ENCODE data around the gene CTBP2.

CTBP2 gene

DNA sequence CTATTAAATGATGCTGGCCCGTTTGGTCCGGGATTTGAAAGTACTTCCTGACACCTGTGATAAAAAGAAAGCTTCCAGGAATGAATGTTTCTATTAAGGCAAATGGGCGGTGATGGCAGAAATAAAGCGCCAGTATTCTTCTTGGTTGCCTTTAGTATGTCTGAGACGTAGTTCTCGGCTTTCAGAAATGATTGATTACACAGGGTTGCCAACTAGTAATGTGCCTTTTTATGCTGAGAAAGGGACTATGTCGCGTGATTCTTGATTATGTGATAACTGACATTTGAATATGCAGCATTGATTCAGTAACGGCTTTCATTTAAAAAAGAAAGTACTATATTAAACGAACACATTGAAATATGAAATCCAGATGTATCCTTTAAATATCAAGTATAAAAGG lies 204.5 kb downstream of the CTBP2 start:
- H3K9me3 ChIP-seq (ENCODE audit: control insufficient read depth in 1 of 2, low read length in 2 of 2), result no peaks in the 10 kb centered on the region
- no peaks in the 10 kb centered on the region for H3K36me3 ChIP-seq (ENCODE audit: control insufficient read depth in 1 of 2, insufficient read depth in 2 of 2, low read length in 2 of 2)
- H3K27me3 ChIP-seq (ENCODE audit: low read depth, low read length), result no peaks in the 10 kb centered on the region
- H3K4me3 ChIP-seq (ENCODE audit: low read depth in 1 of 2, low read length in 2 of 2), result no peak overlapping the region
- no peak overlapping the region for H3K27ac ChIP-seq (ENCODE audit: low read length)
- H3K4me1 ChIP-seq (ENCODE audit: control insufficient read depth in 1 of 2, insufficient read depth in 2 of 2, low read length in 2 of 2), result peaks cover 0 to 8% of the 10 kb centered on the region in 2 donors

DNA sequence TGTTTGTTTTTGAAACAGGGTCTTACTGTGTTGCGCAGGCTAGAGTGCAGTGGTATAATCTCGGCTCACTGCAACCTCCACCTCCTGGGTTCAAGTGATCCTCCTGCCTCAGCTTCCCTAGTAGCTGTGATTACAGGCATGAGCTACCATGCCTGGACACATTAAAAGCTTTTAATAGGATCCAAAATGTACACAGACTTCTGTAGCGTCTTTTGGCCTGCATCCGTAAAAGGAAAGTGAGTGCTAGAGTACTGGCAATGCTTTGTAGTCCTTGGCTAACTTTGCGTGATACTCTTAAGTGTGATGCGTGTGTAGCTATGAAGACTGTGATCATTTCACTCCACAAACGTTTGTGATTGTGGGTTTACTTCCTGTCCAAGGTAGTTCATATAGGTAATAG lies 205.1 kb downstream of the CTBP2 start:
- no peaks in the 10 kb centered on the region for H3K27me3 ChIP-seq (ENCODE audit: low read depth, low read length)
- H3K27ac ChIP-seq (ENCODE audit: low read length), result no peak overlapping the region
- H3K4me1 ChIP-seq (ENCODE audit: control insufficient read depth in 1 of 2, insufficient read depth in 2 of 2, low read length in 2 of 2), result peaks cover 0 to 12% of the 10 kb centered on the region in 2 donors
- H3K9me3 ChIP-seq (ENCODE audit: control insufficient read depth in 1 of 2, low read length in 2 of 2), result no peaks in the 10 kb centered on the region
- H3K4me3 ChIP-seq (ENCODE audit: low read depth in 1 of 2, low read length in 2 of 2), result no peak overlapping the region
- H3K36me3 ChIP-seq (ENCODE audit: control insufficient read depth in 1 of 2, insufficient read depth in 2 of 2, low read length in 2 of 2), result no peaks in the 10 kb centered on the region

DNA sequence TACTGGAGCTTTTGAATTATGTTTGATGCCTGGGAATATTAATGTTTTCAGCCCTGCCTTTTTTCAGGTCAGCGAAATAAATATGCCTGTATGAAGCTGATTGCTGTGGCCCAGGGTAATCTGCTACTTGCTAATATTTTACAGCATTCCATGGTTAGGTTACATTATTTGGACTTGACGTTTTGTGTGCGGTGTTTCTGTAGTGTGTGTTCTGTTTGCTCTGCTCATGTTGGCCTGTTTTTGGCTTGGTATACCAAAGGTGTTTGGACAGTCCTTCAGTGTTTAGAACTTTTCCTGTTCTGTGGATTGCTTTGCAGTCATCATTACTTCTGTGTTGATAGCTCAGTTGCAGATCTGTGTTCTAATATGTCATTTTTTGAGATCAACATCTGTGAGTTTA lies 206.9 kb downstream of the CTBP2 start:
- no peak overlapping the region for H3K4me3 ChIP-seq (ENCODE audit: low read depth in 1 of 2, low read length in 2 of 2)
- H3K4me1 ChIP-seq (ENCODE audit: control insufficient read depth in 1 of 2, insufficient read depth in 2 of 2, low read length in 2 of 2), result peaks cover 0 to 12% of the 10 kb centered on the region in 2 donors
- H3K9me3 ChIP-seq (ENCODE audit: control insufficient read depth in 1 of 2, low read length in 2 of 2), result no peaks in the 10 kb centered on the region
- H3K36me3 ChIP-seq (ENCODE audit: control insufficient read depth in 1 of 2, insufficient read depth in 2 of 2, low read length in 2 of 2), result peaks cover 0 to 5% of the 10 kb centered on the region in 2 donors
- no peak overlapping the region for H3K27ac ChIP-seq (ENCODE audit: low read length)
- no peaks in the 10 kb centered on the region for H3K27me3 ChIP-seq (ENCODE audit: low read depth, low read length)

DNA sequence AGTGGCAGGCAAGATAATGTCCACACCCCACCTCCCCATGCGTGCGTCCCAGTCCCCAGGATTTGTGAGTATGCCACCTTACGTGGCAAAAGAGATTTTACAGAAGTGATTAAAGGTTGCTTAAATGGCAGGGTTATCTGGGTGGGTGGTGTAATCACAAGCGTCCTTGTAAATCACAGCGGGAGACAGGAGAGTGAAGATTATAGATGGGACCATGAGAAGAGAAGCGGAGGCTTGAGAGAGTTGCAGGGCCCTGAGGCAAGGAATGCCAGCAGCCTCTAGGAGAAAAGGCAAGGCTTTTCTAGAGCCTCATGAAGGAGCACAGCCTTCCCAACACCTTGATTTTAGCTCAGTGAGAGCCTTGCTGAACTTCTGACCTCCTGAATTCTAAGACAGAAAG lies 208.2 kb downstream of the CTBP2 start:
- Histone ChIP-seq H3K27ac (ENCODE audit: low read length) (no peak overlapping the region), H3K27me3 (ENCODE audit: low read depth, low read length) (no peaks in the 10 kb centered on the region), H3K4me3 (ENCODE audit: low read depth in 1 of 2, low read length in 2 of 2) (no peak overlapping the region), H3K9me3 (ENCODE audit: control insufficient read depth in 1 of 2, low read length in 2 of 2) (no peaks in the 10 kb centered on the region), H3K4me1 (ENCODE audit: control insufficient read depth in 1 of 2, insufficient read depth in 2 of 2, low read length in 2 of 2) (peaks cover 0 to 21% of the 10 kb centered on the region in 2 donors), H3K36me3 (ENCODE audit: control insufficient read depth in 1 of 2, insufficient read depth in 2 of 2, low read length in 2 of 2) (peaks cover 0 to 5% of the 10 kb centered on the region in 2 donors)

DNA sequence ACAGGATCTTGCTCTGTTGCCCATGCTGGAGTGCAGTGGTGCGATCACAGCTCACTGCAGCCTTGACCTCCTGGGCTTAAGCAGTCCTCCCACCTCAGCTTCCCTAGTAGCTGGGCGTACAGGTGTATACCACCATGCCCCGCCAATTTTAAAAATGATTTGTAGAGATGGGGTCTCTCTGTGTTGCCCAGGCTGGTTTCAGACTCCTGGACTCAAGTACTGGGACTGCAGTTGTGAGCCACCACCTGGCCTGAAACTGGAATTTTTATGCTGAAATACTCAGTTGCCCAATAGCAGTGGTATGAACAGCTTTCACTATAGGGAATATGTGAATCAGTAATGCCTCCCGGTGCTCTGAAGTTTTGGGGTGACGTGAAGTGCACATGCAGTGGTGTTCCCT lies 210.8 kb downstream of the CTBP2 start:
- Histone ChIP-seq H3K36me3 (ENCODE audit: control insufficient read depth in 1 of 2, insufficient read depth in 2 of 2, low read length in 2 of 2) (peaks cover 0 to 5% of the 10 kb centered on the region in 2 donors), H3K27ac (ENCODE audit: low read length) (no peak overlapping the region), H3K9me3 (ENCODE audit: control insufficient read depth in 1 of 2, low read length in 2 of 2) (no peaks in the 10 kb centered on the region), H3K4me1 (ENCODE audit: control insufficient read depth in 1 of 2, insufficient read depth in 2 of 2, low read length in 2 of 2) (peaks cover 4 to 34% of the 10 kb centered on the region in 2 donors), H3K27me3 (ENCODE audit: low read depth, low read length) (no peaks in the 10 kb centered on the region), H3K4me3 (ENCODE audit: low read depth in 1 of 2, low read length in 2 of 2) (no peak overlapping the region)

DNA sequence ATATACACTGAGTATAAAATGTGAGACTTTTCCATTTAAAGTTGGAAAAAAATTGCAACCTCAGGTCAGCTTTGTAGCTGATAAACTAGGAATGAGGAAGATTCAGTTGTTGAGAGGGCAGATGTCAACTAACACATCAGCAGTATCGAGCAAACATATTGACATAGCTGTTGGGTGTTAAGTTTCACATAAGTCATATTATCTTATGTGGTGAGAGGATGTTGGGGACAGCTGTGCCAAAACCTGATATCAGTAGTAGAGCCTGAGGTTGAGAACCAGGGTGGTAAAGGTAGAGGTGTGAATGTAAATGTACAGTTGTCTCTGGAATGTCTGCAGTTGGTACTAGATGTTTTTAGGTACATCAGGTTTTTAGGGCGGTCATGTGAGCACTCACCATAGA lies 213.4 kb downstream of the CTBP2 start:
- H3K27ac ChIP-seq (ENCODE audit: low read length), result no peak overlapping the region
- peaks cover 0 to 5% of the 10 kb centered on the region in 2 donors for H3K36me3 ChIP-seq (ENCODE audit: control insufficient read depth in 1 of 2, insufficient read depth in 2 of 2, low read length in 2 of 2)
- H3K4me1 ChIP-seq (ENCODE audit: control insufficient read depth in 1 of 2, insufficient read depth in 2 of 2, low read length in 2 of 2), result peaks cover 4 to 50% of the 10 kb centered on the region in 2 donors
- no peaks in the 10 kb centered on the region for H3K27me3 ChIP-seq (ENCODE audit: low read depth, low read length)
- no peak overlapping the region for H3K4me3 ChIP-seq (ENCODE audit: low read depth in 1 of 2, low read length in 2 of 2)
- no peaks in the 10 kb centered on the region for H3K9me3 ChIP-seq (ENCODE audit: control insufficient read depth in 1 of 2, low read length in 2 of 2)

DNA sequence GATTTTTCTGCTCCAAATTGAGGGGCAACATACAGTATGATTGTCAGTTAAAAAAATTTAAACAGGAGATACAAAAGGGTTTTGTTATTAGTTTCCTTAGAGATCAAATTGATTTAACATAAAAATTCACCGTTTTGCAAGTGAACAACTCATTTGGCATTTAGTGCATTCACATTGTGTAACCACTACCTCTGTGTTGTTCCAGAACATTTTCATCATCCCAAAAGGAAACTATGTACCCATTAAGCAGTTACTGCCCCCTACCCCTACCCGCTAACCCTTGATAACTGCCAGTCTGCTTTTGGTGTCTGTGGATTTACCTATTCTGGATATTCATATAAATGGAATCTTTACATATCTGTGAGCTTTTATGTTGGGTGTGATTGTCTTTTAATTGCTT lies 215.4 kb downstream of the CTBP2 start:
- Histone ChIP-seq H3K4me3 (ENCODE audit: low read depth in 1 of 2, low read length in 2 of 2) (no peak overlapping the region), H3K9me3 (ENCODE audit: control insufficient read depth in 1 of 2, low read length in 2 of 2) (no peaks in the 10 kb centered on the region), H3K4me1 (ENCODE audit: control insufficient read depth in 1 of 2, insufficient read depth in 2 of 2, low read length in 2 of 2) (peaks cover 4 to 51% of the 10 kb centered on the region in 2 donors), H3K36me3 (ENCODE audit: control insufficient read depth in 1 of 2, insufficient read depth in 2 of 2, low read length in 2 of 2) (peaks cover 0 to 5% of the 10 kb centered on the region in 2 donors), H3K27ac (ENCODE audit: low read length) (no peak overlapping the region), H3K27me3 (ENCODE audit: low read depth, low read length) (no peaks in the 10 kb centered on the region)

DNA sequence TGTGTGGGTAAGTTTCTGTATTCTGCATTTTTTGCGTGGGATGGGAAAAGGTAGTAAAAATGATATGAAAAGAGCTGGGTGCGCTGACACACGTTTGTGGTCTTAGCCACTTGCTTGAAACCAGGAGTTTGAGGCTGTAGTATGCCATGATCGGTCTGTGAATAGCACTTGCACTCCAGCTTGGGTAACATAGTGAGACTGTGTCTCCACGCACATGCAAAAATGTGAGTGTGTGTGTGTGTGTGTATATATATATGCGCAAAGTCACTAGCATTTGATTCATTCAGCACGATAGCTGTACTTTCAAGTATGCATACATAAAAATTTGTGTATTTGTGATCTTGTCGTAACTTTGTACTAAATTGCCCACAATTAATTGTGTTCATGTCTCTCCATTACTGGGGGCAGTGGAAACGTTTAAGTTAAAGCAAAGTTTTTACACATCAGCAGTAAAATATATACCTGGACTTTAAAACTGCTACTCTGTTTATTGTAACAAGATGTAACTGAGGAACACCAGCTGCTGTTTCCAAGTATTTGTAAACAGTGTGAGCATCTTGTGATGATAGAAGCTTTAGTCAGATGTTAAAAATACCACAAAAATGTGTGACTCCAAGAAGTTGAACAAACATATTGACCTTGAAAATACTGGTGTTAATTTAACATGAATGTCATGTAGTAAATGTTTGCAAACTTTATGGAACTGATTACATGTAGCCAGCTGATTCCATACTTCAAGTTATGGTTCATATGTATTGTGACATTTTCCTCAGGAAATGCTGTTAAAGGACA lies 216.9 kb downstream of the CTBP2 start:
- no peak overlapping the region for H3K27ac ChIP-seq (ENCODE audit: low read length)
- peak overlapping the region in 1 of 2 donors; percentile 9 for H3K4me3 ChIP-seq (ENCODE audit: low read depth in 1 of 2, low read length in 2 of 2)
- peaks cover 4 to 55% of the 10 kb centered on the region in 2 donors for H3K4me1 ChIP-seq (ENCODE audit: control insufficient read depth in 1 of 2, insufficient read depth in 2 of 2, low read length in 2 of 2)
- no peaks in the 10 kb centered on the region for H3K27me3 ChIP-seq (ENCODE audit: low read depth, low read length)
- H3K36me3 ChIP-seq (ENCODE audit: control insufficient read depth in 1 of 2, insufficient read depth in 2 of 2, low read length in 2 of 2), result peaks cover 0 to 1% of the 10 kb centered on the region in 2 donors
- no peaks in the 10 kb centered on the region for H3K9me3 ChIP-seq (ENCODE audit: control insufficient read depth in 1 of 2, low read length in 2 of 2)

DNA sequence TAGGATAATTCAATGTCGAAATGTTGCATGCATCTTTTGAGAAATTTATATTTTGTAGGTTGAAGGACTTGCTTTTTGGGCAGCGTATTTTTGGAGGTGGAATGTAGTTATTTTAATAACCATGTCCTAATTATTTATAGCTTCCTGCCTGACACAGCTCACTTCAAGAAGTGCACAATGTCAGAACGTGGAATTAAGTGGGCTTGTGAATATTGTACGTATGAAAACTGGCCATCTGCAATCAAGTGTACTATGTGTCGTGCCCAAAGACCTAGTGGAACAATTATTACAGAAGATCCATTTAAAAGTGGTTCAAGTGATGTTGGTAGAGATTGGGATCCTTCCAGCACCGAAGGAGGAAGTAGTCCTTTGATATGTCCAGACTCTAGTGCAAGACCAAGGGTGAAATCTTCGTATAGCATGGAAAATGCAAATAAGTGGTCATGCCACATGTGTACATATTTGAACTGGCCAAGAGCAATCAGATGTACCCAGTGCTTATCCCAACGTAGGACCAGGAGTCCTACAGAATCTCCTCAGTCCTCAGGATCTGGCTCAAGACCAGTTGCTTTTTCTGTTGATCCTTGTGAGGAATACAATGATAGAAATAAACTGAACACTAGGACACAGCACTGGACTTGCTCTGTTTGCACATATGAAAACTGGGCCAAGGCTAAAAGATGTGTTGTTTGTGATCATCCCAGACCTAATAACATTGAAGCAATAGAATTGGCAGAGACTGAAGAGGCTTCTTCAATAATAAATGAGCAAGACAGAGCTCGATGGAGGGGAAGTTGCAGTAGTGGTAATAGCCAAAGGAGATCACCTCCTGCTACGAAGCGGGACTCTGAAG lies 217.8 kb downstream of the CTBP2 start:
- peak overlapping the region in 1 of 2 donors; percentile 9 for H3K4me3 ChIP-seq (ENCODE audit: low read depth in 1 of 2, low read length in 2 of 2)
- no peaks in the 10 kb centered on the region for H3K27me3 ChIP-seq (ENCODE audit: low read depth, low read length)
- no peaks in the 10 kb centered on the region for H3K36me3 ChIP-seq (ENCODE audit: control insufficient read depth in 1 of 2, insufficient read depth in 2 of 2, low read length in 2 of 2)
- peak overlapping the region; percentile 6 for H3K27ac ChIP-seq (ENCODE audit: low read length)
- H3K4me1 ChIP-seq (ENCODE audit: control insufficient read depth in 1 of 2, insufficient read depth in 2 of 2, low read length in 2 of 2), result peaks cover 4 to 51% of the 10 kb centered on the region in 2 donors
- H3K9me3 ChIP-seq (ENCODE audit: control insufficient read depth in 1 of 2, low read length in 2 of 2), result no peaks in the 10 kb centered on the region

DNA sequence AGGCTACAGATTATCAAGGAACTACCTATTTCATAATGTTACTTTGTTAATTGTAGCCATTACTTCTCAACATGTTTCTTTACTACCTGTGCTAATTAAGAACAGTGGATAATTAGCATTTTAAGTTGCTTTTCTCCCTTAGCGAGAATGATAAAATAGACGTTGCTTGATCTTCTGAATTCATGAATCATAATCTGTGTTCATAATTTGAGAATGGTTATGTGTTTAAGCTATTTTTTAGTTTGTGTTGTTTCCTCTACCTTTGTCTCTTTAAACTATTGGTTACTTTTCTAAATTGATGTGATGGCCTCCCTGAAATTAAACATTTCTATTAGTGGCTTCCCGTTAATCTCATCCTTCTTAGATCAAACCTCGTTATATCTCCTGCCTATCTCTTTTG lies 218.5 kb downstream of the CTBP2 start, which contains the start of gene ZRANB1:
ZRANB1 (plus strand) TSS at position 301 of the 400 bp plus-strand sequence. CDS start 371 bp downstream, outside the sequence.
- H3K27ac ChIP-seq (ENCODE audit: low read length), result peak within 1 kb of the TSS; percentile 6
- H3K4me1 ChIP-seq (ENCODE audit: control insufficient read depth in 1 of 2, insufficient read depth in 2 of 2, low read length in 2 of 2), result peaks cover 4 to 45% of the 10 kb centered on the region in 2 donors
- H3K27me3 ChIP-seq (ENCODE audit: low read depth, low read length), result no peaks in the 10 kb centered on the region
- no peaks in the 10 kb centered on the region for H3K9me3 ChIP-seq (ENCODE audit: control insufficient read depth in 1 of 2, low read length in 2 of 2)
- H3K4me3 ChIP-seq (ENCODE audit: low read depth in 1 of 2, low read length in 2 of 2), result peak within 1 kb of the TSS in 1 of 2 donors; percentile 9
- H3K36me3 ChIP-seq (ENCODE audit: control insufficient read depth in 1 of 2, insufficient read depth in 2 of 2, low read length in 2 of 2), result no peaks in the 10 kb centered on the region

DNA sequence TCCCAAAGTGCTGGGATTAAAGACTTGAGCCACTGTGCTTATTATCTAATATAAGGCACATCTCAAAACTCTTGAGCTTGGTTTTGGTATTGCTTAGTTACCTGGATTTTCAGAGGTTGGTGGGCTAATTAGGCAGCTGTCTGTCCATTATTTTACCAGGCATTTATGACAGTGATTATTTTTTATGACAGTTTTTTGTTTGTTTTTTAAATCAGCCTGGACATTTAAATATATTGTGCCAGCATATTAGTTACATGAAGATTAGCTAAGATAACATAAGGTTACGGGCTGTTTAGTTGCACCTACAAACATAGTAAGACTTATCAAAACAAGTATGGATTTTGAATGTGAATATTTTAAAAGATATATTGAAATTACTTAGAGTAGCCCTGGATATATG lies 221.1 kb downstream of the CTBP2 start:
- Histone ChIP-seq H3K4me1 (ENCODE audit: control insufficient read depth in 1 of 2, insufficient read depth in 2 of 2, low read length in 2 of 2) (peaks cover 0 to 32% of the 10 kb centered on the region in 2 donors), H3K4me3 (ENCODE audit: low read depth in 1 of 2, low read length in 2 of 2) (no peak overlapping the region), H3K9me3 (ENCODE audit: control insufficient read depth in 1 of 2, low read length in 2 of 2) (no peaks in the 10 kb centered on the region), H3K27ac (ENCODE audit: low read length) (no peak overlapping the region), H3K36me3 (ENCODE audit: control insufficient read depth in 1 of 2, insufficient read depth in 2 of 2, low read length in 2 of 2) (no peaks in the 10 kb centered on the region), H3K27me3 (ENCODE audit: low read depth, low read length) (no peaks in the 10 kb centered on the region)

Data from muscle layer of duodenum (tissue), 2 donors.